NCI-H2081 treated with DMSO at 0.1 percent for 48 hours (cell line): ENCODE data around the gene SHISA6.

Experiments used
- DNase-seq: peaks from one replicate; lab custom pipeline; 2025; lab: John Stamatoyannopoulos, UW

SHISA6 gene

GRCh38 chr17:11240841-11241610, at the start of gene SHISA6:
Gene SHISA6, plus strand, starts transcription at chr17:11241213.
- no peak for DNase-seq

GRCh38 chr17:11195801-11196200, 45.2 kb upstream of the SHISA6 start:
- no peak for DNase-seq

GRCh38 chr17:11204991-11205390, 36.0 kb upstream of the SHISA6 start:
- no peak for DNase-seq

GRCh38 chr17:11205659-11206058, 35.4 kb upstream of the SHISA6 start:
- no peak for DNase-seq

GRCh38 chr17:11209906-11210305, 31.1 kb upstream of the SHISA6 start:
- DNase-seq: no peak

- no peak for DNase-seq
These were observed 28.2 kb upstream of the SHISA6 start for GRCh38 chr17:11212792-11213191.

- no peak for DNase-seq
These were observed 24.0 kb upstream of the SHISA6 start for GRCh38 chr17:11216976-11217375.

- DNase-seq: no peak
These were observed 19.8 kb upstream of the SHISA6 start for GRCh38 chr17:11221196-11221595.

- no peak for DNase-seq
These were observed 19.3 kb upstream of the SHISA6 start for GRCh38 chr17:11221721-11222120.

GRCh38 chr17:11238705-11239104, 2.3 kb upstream of the SHISA6 start:
- no peak for DNase-seq

GRCh38 chr17:11239379-11239970, 1.5 kb upstream of the SHISA6 start:
- DNase-seq: no peak

GRCh38 chr17:11240041-11240840, 772 bp upstream of the SHISA6 start:
- DNase-seq: no peak

GRCh38 chr17:11241611-11242226, 706 bp downstream of the SHISA6 start:
- no peak for DNase-seq

- DNase-seq: no peak
These were observed 1.4 kb downstream of the SHISA6 start for GRCh38 chr17:11242411-11242810.

- DNase-seq: no peak
These were observed 3.8 kb downstream of the SHISA6 start for GRCh38 chr17:11244776-11245175.

- no peak for DNase-seq
These were observed 4.2 kb downstream of the SHISA6 start for GRCh38 chr17:11245187-11245586.

GRCh38 chr17:11245791-11246190, 4.8 kb downstream of the SHISA6 start:
- DNase-seq: no peak

GRCh38 chr17:11250161-11250560, 9.1 kb downstream of the SHISA6 start:
- no peak for DNase-seq

GRCh38 chr17:11251561-11252107, 10.6 kb downstream of the SHISA6 start:
- DNase-seq: no peak

GRCh38 chr17:11252146-11252545, 11.1 kb downstream of the SHISA6 start:
- no peak for DNase-seq

- DNase-seq: no peak
These were observed 15.9 kb downstream of the SHISA6 start for GRCh38 chr17:11256877-11257276.

- DNase-seq: no peak
These were observed 23.3 kb downstream of the SHISA6 start for GRCh38 chr17:11264183-11264871.
